HEK293 (cell line): Measurements from ENCODE around the gene NRSN2.

Source experiments
- HOXC10 ChIP-seq: sonication (generic); formaldehyde crosslinking; IDR thresholded peaks from 2 replicates; pipeline ENCODE4 v1.8.1; 2023; ENCODE audit warnings: mild to moderate bottlenecking, missing genetic modification reagents
- KLF1 ChIP-seq: fragments of 450-650 bp; formaldehyde crosslinking; IDR thresholded peaks from 2 replicates; pipeline ENCODE4 v1.5.1; 2016; ENCODE audit warnings: missing biosample characterization, missing genetic modification characterization
- MZF1 ChIP-seq: fragments of 450-650 bp; formaldehyde crosslinking; IDR thresholded peaks from 2 replicates; pipeline ENCODE4 v1.5.1; 2017; ENCODE audit warnings: missing biosample characterization, missing genetic modification characterization, borderline replicate concordance
- RBAK ChIP-seq: fragments of 450-650 bp; formaldehyde crosslinking; IDR thresholded peaks from 2 replicates; pipeline ENCODE4 v1.5.1; 2016; ENCODE audit warnings: missing biosample characterization, missing genetic modification characterization
- SCRT1 ChIP-seq: fragments of 450-650 bp; formaldehyde crosslinking; IDR thresholded peaks from 2 replicates; pipeline ENCODE4 v1.5.1; 2016; ENCODE audit warnings: missing biosample characterization, missing genetic modification characterization, borderline replicate concordance
- SP2 ChIP-seq: fragments of 450-650 bp; formaldehyde crosslinking; IDR thresholded peaks from 2 replicates; pipeline ENCODE4 v1.5.1; 2016; ENCODE audit warnings: missing biosample characterization, missing genetic modification characterization
- WT1 ChIP-seq: fragments of 450-650 bp; formaldehyde crosslinking; IDR thresholded peaks from 2 replicates; pipeline ENCODE4 v1.5.1; 2016; ENCODE audit warnings: missing biosample characterization, missing genetic modification characterization
- ZNF10 ChIP-seq: fragments of 450-650 bp; formaldehyde crosslinking; IDR thresholded peaks from 2 replicates; pipeline ENCODE4 v1.5.1; 2017; ENCODE audit warnings: missing biosample characterization, missing genetic modification characterization
- ZNF112 ChIP-seq: fragments of 450-650 bp; formaldehyde crosslinking; IDR thresholded peaks from 2 replicates; pipeline ENCODE4 v1.5.0; 2017; ENCODE audit warnings: missing biosample characterization, missing genetic modification characterization
- ZNF114 ChIP-seq: fragments of 450-650 bp; formaldehyde crosslinking; IDR thresholded peaks from 2 replicates; pipeline ENCODE4 v1.5.0; 2017; ENCODE audit warnings: missing biosample characterization, missing genetic modification characterization
- ZNF121 ChIP-seq: fragments of 450-650 bp; formaldehyde crosslinking; IDR thresholded peaks from 2 replicates; pipeline ENCODE4 v1.5.1; 2016; ENCODE audit warnings: missing biosample characterization, missing genetic modification characterization
- ZNF138 ChIP-seq: fragments of 450-650 bp; formaldehyde crosslinking; IDR thresholded peaks from 2 replicates; pipeline ENCODE4 v1.5.1; 2016; ENCODE audit warnings: missing biosample characterization, missing genetic modification characterization, borderline replicate concordance
- ZNF155 ChIP-seq: fragments of 450-650 bp; formaldehyde crosslinking; IDR thresholded peaks from 2 replicates; pipeline ENCODE4 v1.5.1; 2016; ENCODE audit warnings: missing biosample characterization, missing genetic modification characterization
- ZNF2 ChIP-seq: fragments of 450-650 bp; formaldehyde crosslinking; IDR thresholded peaks from 2 replicates; pipeline ENCODE4 v1.5.1; 2016; ENCODE audit warnings: missing biosample characterization, missing genetic modification characterization
- ZNF302 ChIP-seq: fragments of 450-650 bp; formaldehyde crosslinking; IDR thresholded peaks from 2 replicates; pipeline ENCODE4 v1.5.1; 2016; ENCODE audit warnings: missing biosample characterization, missing genetic modification characterization, low read depth
- ZNF433 ChIP-seq: fragments of 450-650 bp; formaldehyde crosslinking; IDR thresholded peaks from 2 replicates; pipeline ENCODE4 v1.5.1; 2016; ENCODE audit warnings: missing biosample characterization, missing genetic modification characterization, low read depth
- ZNF549 ChIP-seq: fragments of 450-650 bp; IDR thresholded peaks from 2 replicates; pipeline ENCODE4 v1.5.1; 2018; ENCODE audit warnings: missing biosample characterization, missing genetic modification characterization, mild to moderate bottlenecking, inconsistent platforms, moderate library complexity
- ZNF560 ChIP-seq: fragments of 450-650 bp; formaldehyde crosslinking; IDR thresholded peaks from 2 replicates; pipeline ENCODE4 v1.5.1; 2017; ENCODE audit warnings: missing biosample characterization, missing genetic modification characterization, borderline replicate concordance
- ZNF660 ChIP-seq: fragments of 450-650 bp; IDR thresholded peaks from 2 replicates; pipeline ENCODE4 v1.5.1; 2018; ENCODE audit warnings: missing biosample characterization, mild to moderate bottlenecking, missing genetic modification characterization
- ZNF776 ChIP-seq: fragments of 450-650 bp; formaldehyde crosslinking; IDR thresholded peaks from 2 replicates; pipeline ENCODE4 v1.5.0; 2017; ENCODE audit warnings: missing biosample characterization, missing genetic modification characterization, borderline replicate concordance
- ZSCAN23 ChIP-seq: fragments of 450-650 bp; formaldehyde crosslinking; IDR thresholded peaks from 2 replicates; pipeline ENCODE4 v1.5.1; 2016; ENCODE audit warnings: missing biosample characterization, missing genetic modification characterization
- TF ChIP-seq, protein P1 (sequence below): fragments of 450-650 bp; formaldehyde crosslinking; IDR thresholded peaks from 2 replicates; pipeline ENCODE4 v1.5.1; 2016; ENCODE audit warnings: missing biosample characterization, missing genetic modification characterization
- TF ChIP-seq, protein P2 (sequence below): fragments of 450-650 bp; formaldehyde crosslinking; IDR thresholded peaks from 2 replicates; pipeline ENCODE4 v1.5.1; 2016; ENCODE audit warnings: missing biosample characterization, missing genetic modification characterization
- TF ChIP-seq, protein P3 (sequence below): fragments of 450-650 bp; formaldehyde crosslinking; IDR thresholded peaks from 2 replicates; pipeline ENCODE4 v1.5.1; 2016; ENCODE audit warnings: missing biosample characterization, missing genetic modification characterization
- TF ChIP-seq, protein P4 (sequence below): fragments of 450-650 bp; formaldehyde crosslinking; IDR thresholded peaks from 2 replicates; pipeline ENCODE4 v1.5.1; 2017; ENCODE audit warnings: missing biosample characterization, mild to moderate bottlenecking, missing genetic modification characterization, moderate library complexity
- TF ChIP-seq, protein P5 (sequence below): fragments of 450-650 bp; formaldehyde crosslinking; IDR thresholded peaks from 2 replicates; pipeline ENCODE4 v1.5.1; 2017; ENCODE audit warnings: missing biosample characterization, missing genetic modification characterization
- TF ChIP-seq, protein P6 (sequence below): fragments of 450-650 bp; formaldehyde crosslinking; IDR thresholded peaks from 2 replicates; pipeline ENCODE4 v1.5.1; 2016; ENCODE audit warnings: missing biosample characterization, missing genetic modification characterization
- TF ChIP-seq, protein P7 (sequence below): IDR thresholded peaks from 2 replicates; pipeline ENCODE4 v1.6.1; 2011; ENCODE audit warnings: mild to moderate bottlenecking, low read depth, low read length, borderline replicate concordance

Gene NRSN2

DNA sequence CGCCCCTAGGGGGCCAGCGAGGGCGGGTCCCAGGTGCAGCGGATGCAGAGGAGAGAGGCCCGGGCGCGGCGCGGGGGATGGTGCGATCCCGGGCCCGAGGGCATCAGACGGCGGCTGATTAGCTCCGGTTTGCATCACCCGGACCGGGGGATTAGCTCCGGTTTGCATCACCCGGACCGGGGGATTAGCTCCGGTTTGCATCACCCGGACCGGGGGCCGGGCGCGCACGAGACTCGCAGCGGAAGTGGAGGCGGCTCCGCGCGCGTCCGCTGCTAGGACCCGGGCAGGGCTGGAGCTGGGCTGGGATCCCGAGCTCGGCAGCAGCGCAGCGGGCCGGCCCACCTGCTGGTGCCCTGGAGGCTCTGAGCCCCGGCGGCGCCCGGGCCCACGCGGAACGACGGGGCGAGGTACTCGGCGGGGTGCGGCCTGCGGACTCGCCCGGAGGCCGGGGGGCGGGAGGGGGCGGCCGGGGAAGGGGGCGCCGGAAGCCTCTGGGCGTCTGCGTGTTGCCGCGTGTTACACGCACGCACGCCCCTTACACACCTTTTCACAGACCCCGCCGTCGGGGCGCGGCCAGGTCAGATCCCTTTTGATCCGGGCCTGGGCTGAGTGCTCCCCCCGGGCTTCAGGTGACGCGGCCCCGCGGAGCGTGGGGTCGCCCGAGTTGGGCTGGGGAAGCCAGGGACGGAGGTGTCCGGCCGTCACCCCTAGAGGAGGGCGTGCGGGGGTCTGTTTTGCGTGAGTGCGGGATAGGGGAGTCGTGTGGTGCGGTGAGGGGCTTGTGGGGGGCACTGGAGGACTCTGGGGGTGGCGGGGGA is 34.1 kb downstream of the NRSN2 start (continued):
- TF ChIP-seq, protein P1, sequence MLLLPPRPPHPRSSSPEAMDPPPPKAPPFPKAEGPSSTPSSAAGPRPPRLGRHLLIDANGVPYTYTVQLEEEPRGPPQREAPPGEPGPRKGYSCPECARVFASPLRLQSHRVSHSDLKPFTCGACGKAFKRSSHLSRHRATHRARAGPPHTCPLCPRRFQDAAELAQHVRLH (tag by site-specific recombination), result no peak
- TF ChIP-seq, protein P2, sequence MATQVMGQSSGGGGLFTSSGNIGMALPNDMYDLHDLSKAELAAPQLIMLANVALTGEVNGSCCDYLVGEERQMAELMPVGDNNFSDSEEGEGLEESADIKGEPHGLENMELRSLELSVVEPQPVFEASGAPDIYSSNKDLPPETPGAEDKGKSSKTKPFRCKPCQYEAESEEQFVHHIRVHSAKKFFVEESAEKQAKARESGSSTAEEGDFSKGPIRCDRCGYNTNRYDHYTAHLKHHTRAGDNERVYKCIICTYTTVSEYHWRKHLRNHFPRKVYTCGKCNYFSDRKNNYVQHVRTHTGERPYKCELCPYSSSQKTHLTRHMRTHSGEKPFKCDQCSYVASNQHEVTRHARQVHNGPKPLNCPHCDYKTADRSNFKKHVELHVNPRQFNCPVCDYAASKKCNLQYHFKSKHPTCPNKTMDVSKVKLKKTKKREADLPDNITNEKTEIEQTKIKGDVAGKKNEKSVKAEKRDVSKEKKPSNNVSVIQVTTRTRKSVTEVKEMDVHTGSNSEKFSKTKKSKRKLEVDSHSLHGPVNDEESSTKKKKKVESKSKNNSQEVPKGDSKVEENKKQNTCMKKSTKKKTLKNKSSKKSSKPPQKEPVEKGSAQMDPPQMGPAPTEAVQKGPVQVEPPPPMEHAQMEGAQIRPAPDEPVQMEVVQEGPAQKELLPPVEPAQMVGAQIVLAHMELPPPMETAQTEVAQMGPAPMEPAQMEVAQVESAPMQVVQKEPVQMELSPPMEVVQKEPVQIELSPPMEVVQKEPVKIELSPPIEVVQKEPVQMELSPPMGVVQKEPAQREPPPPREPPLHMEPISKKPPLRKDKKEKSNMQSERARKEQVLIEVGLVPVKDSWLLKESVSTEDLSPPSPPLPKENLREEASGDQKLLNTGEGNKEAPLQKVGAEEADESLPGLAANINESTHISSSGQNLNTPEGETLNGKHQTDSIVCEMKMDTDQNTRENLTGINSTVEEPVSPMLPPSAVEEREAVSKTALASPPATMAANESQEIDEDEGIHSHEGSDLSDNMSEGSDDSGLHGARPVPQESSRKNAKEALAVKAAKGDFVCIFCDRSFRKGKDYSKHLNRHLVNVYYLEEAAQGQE (tag by site-specific recombination), result no peak
- TF ChIP-seq ZNF121 (tag by site-specific recombination) (no peak), ZNF776 (tag by site-specific recombination) (no peak), SCRT1 (tag by site-specific recombination) (no peak), SP2 (tag by site-specific recombination) (peak; percentile 67), ZNF2 (tag by site-specific recombination) (0 out of 2 replicates have a peak, but pooled peaks have one; percentile 35), ZSCAN23 (tag by site-specific recombination) (peak; percentile 28; the same call in 1 of the 2 replicates), ZNF302 (tag by site-specific recombination) (no peak), KLF1 (tag by site-specific recombination) (peak; percentile 87), ZNF112 (tag by site-specific recombination) (no peak), ZNF10 (tag by site-specific recombination) (no peak), ZNF114 (no peak), ZNF138 (no peak), ZNF660 (tag by site-specific recombination) (no peak; the same call in 1 of the 2 replicates), HOXC10 (CRISPR knock-in tag) (no peak), ZNF560 (tag by site-specific recombination) (no peak), RBAK (tag by site-specific recombination) (no peak), ZNF549 (no peak), WT1 (tag by site-specific recombination) (peak; percentile 50), MZF1 (tag by site-specific recombination) (peak; percentile 68; the same call in 1 of the 2 replicates), ZNF155 (tag by site-specific recombination) (no peak), ZNF433 (no peak)
- TF ChIP-seq, protein P3, sequence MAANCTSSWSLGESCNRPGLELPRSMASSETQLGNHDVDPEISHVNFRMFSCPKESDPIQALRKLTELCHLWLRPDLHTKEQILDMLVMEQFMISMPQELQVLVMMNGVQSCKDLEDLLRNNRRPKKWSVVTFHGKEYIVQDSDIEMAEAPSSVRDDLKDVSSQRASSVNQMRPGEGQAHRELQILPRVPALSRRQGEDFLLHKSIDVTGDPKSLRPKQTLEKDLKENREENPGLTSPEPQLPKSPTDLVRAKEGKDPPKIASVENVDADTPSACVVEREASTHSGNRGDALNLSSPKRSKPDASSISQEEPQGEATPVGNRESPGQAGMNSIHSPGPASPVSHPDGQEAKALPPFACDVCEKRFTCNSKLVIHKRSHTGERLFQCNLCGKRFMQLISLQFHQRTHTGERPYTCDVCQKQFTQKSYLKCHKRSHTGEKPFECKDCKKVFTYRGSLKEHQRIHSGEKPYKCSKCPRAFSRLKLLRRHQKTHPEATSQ, result peak; percentile 89
- TF ChIP-seq, protein P4, sequence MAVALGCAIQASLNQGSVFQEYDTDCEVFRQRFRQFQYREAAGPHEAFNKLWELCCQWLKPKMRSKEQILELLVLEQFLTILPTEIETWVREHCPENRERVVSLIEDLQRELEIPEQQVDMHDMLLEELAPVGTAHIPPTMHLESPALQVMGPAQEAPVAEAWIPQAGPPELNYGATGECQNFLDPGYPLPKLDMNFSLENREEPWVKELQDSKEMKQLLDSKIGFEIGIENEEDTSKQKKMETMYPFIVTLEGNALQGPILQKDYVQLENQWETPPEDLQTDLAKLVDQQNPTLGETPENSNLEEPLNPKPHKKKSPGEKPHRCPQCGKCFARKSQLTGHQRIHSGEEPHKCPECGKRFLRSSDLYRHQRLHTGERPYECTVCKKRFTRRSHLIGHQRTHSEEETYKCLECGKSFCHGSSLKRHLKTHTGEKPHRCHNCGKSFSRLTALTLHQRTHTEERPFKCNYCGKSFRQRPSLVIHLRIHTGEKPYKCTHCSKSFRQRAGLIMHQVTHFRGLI (tag by site-specific recombination), result no peak
- TF ChIP-seq, protein P5, sequence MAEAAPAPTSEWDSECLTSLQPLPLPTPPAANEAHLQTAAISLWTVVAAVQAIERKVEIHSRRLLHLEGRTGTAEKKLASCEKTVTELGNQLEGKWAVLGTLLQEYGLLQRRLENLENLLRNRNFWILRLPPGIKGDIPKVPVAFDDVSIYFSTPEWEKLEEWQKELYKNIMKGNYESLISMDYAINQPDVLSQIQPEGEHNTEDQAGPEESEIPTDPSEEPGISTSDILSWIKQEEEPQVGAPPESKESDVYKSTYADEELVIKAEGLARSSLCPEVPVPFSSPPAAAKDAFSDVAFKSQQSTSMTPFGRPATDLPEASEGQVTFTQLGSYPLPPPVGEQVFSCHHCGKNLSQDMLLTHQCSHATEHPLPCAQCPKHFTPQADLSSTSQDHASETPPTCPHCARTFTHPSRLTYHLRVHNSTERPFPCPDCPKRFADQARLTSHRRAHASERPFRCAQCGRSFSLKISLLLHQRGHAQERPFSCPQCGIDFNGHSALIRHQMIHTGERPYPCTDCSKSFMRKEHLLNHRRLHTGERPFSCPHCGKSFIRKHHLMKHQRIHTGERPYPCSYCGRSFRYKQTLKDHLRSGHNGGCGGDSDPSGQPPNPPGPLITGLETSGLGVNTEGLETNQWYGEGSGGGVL, result peak; percentile 70
- TF ChIP-seq, protein P6, sequence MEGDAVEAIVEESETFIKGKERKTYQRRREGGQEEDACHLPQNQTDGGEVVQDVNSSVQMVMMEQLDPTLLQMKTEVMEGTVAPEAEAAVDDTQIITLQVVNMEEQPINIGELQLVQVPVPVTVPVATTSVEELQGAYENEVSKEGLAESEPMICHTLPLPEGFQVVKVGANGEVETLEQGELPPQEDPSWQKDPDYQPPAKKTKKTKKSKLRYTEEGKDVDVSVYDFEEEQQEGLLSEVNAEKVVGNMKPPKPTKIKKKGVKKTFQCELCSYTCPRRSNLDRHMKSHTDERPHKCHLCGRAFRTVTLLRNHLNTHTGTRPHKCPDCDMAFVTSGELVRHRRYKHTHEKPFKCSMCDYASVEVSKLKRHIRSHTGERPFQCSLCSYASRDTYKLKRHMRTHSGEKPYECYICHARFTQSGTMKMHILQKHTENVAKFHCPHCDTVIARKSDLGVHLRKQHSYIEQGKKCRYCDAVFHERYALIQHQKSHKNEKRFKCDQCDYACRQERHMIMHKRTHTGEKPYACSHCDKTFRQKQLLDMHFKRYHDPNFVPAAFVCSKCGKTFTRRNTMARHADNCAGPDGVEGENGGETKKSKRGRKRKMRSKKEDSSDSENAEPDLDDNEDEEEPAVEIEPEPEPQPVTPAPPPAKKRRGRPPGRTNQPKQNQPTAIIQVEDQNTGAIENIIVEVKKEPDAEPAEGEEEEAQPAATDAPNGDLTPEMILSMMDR, result peak; percentile 78
- TF ChIP-seq, protein P7, sequence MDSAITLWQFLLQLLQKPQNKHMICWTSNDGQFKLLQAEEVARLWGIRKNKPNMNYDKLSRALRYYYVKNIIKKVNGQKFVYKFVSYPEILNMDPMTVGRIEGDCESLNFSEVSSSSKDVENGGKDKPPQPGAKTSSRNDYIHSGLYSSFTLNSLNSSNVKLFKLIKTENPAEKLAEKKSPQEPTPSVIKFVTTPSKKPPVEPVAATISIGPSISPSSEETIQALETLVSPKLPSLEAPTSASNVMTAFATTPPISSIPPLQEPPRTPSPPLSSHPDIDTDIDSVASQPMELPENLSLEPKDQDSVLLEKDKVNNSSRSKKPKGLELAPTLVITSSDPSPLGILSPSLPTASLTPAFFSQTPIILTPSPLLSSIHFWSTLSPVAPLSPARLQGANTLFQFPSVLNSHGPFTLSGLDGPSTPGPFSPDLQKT, result no peak
